CD1c-positive myeloid dendritic cell (primary cell): ENCODE measurements around the gene UBN1.

Experiments
- DNase-seq: peaks from one replicate; pipeline ENCODE4 v3.0.0-alpha.2; 2016; ENCODE audit errors: extremely low spot score

Gene UBN1

GRCh38 chr16:4859190-4859899, 12.1 kb downstream of the UBN1 start:
- no peak for DNase-seq

GRCh38 chr16:4859900-4860255, 12.6 kb downstream of the UBN1 start:
- DNase-seq: no peak

GRCh38 chr16:4860727-4861342, 13.6 kb downstream of the UBN1 start:
- no peak for DNase-seq

GRCh38 chr16:4862639-4863038, 15.4 kb downstream of the UBN1 start:
- DNase-seq: no peak

- DNase-seq: no peak
Observed at GRCh38 chr16:4864728-4865127, 17.4 kb downstream of the UBN1 start.

- no peak for DNase-seq
Observed at GRCh38 chr16:4865231-4865860, 18.1 kb downstream of the UBN1 start.

- no peak for DNase-seq
Observed at GRCh38 chr16:4866586-4866985, 19.3 kb downstream of the UBN1 start.

GRCh38 chr16:4868026-4868425, 20.7 kb downstream of the UBN1 start:
- no peak for DNase-seq

GRCh38 chr16:4868535-4868934, 21.3 kb downstream of the UBN1 start:
- no peak for DNase-seq

GRCh38 chr16:4869147-4869805, 22.0 kb downstream of the UBN1 start:
- DNase-seq: no peak

GRCh38 chr16:4870138-4870671, 22.9 kb downstream of the UBN1 start:
- DNase-seq: no peak

- no peak for DNase-seq
Observed at GRCh38 chr16:4871071-4871470, 23.8 kb downstream of the UBN1 start.

- DNase-seq: no peak
Observed at GRCh38 chr16:4873091-4873490, 25.8 kb downstream of the UBN1 start.

- no peak for DNase-seq
Observed at GRCh38 chr16:4874666-4875065, 27.4 kb downstream of the UBN1 start.

- DNase-seq: no peak
Observed at GRCh38 chr16:4876646-4877379, 29.5 kb downstream of the UBN1 start.

- no peak for DNase-seq
Observed at GRCh38 chr16:4877380-4877685, 30.1 kb downstream of the UBN1 start.

- DNase-seq: no peak
Observed at GRCh38 chr16:4879049-4879448, 31.8 kb downstream of the UBN1 start.

GRCh38 chr16:4880006-4880580, 32.8 kb downstream of the UBN1 start:
- DNase-seq: no peak

GRCh38 chr16:4882000-4882632, 34.8 kb downstream of the UBN1 start:
- no peak for DNase-seq

GRCh38 chr16:4882633-4883285, 35.5 kb downstream of the UBN1 start:
- DNase-seq: no peak

GRCh38 chr16:4883501-4883900, 36.2 kb downstream of the UBN1 start:
- DNase-seq: no peak
